Activated CD4-positive, CD25-positive, alpha-beta regulatory T cell treated with anti-CD3 and anti-CD28 coated beads, Interleukin-2, amount 50 U/mL, for 24 hours (primary cell): ENCODE measurements around the gene ARFGAP2.

ENCODE experiments used
- ATAC-seq, 2 donors: fragments of 150-1000 bp; cut with Tn5 transposase; one replicate each; pipeline ENCODE4 v1.10.0; 2021; ENCODE audit warnings: mild to moderate bottlenecking in 1 of 2, moderate library complexity in 1 of 2

Gene ARFGAP2

GRCh38 chr11:47186700-47187695, 10.3 kb upstream of the ARFGAP2 start:
- peak; percentile 57 to 66 for ATAC-seq

- peak; percentile 66 to 73 for ATAC-seq
These were observed 9.5 kb upstream of the ARFGAP2 start, which contains the start of gene PACSIN3 for GRCh38 chr11:47186076-47186699. PACSIN3 (minus strand) TSS chr11:47186434; CDS start chr11:47182727, 3,707 bp downstream.

- ATAC-seq, result no peak
These were observed 8.8 kb upstream of the ARFGAP2 start for GRCh38 chr11:47185305-47186075.

GRCh38 chr11:47184711-47185304, 8.1 kb upstream of the ARFGAP2 start:
- no peak for ATAC-seq

GRCh38 chr11:47183969-47184368, 7.3 kb upstream of the ARFGAP2 start:
- ATAC-seq, result no peak

- ATAC-seq, result no peak
These were observed 6.6 kb upstream of the ARFGAP2 start for GRCh38 chr11:47183031-47183856.

GRCh38 chr11:47182380-47182779, 5.7 kb upstream of the ARFGAP2 start:
- no peak for ATAC-seq

GRCh38 chr11:47181271-47181670, 4.6 kb upstream of the ARFGAP2 start:
- no peak for ATAC-seq

- no peak for ATAC-seq
These were observed 3.5 kb upstream of the ARFGAP2 start for GRCh38 chr11:47180006-47180787.

GRCh38 chr11:47179655-47179991, 2.9 kb upstream of the ARFGAP2 start:
- ATAC-seq, result no peak

GRCh38 chr11:47178737-47179654, 2.3 kb upstream of the ARFGAP2 start:
- ATAC-seq, result no peak

- no peak for ATAC-seq
These were observed 1.6 kb upstream of the ARFGAP2 start for GRCh38 chr11:47178316-47178715.

GRCh38 chr11:47177846-47178245, 1.2 kb upstream of the ARFGAP2 start:
- ATAC-seq, result no peak

GRCh38 chr11:47177229-47177845, 658 bp upstream of the ARFGAP2 start:
- peak; percentile 63 to 65 for ATAC-seq

GRCh38 chr11:47175746-47176327, 842 bp downstream of the ARFGAP2 start:
- ATAC-seq, result no peak

- no peak for ATAC-seq
These were observed 3.8 kb downstream of the ARFGAP2 start for GRCh38 chr11:47172740-47173336.

GRCh38 chr11:47171856-47172255, 4.8 kb downstream of the ARFGAP2 start:
- no peak for ATAC-seq

- ATAC-seq, result no peak
These were observed 5.4 kb downstream of the ARFGAP2 start for GRCh38 chr11:47171061-47171838.
